ENCODE data around the gene MTERF1.
"Not testable (repeated sequence)": the region's sequence is repeated elsewhere in the genome, so short reads cannot be mapped to it uniquely, and the experiment has no call there.

The MTERF1 gene

DNA sequence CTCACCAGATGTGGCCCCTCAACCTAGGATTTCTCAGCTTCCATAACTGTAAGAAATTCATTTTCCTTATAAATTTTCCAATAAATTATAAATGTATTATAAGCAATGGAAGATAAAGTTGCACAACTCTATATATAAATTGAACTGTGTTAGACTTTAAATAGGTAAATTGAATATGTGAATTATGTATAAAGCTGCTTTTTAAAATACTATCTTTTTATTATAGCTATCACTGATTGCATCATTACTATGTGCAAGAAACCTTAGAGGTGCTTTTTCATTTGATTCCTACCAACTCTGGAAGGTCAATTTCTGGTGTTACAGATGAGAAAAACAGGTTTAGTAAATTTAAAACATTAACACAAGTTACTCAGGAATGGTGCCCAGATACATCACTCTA lies 8.4 kb downstream of the MTERF1 start:
- no peak overlapping the region for H3K4me3 ChIP-seq
- peaks cover 9% of the 10 kb centered on the region; the same call in 1 of the 2 replicates for H3K36me3 ChIP-seq (replicated peaks)
- H3K9me3 ChIP-seq, result no peaks in the 10 kb centered on the region
- no peak for DNase-seq (ENCODE audit: low spot score in 2 of 2)
- H3K27me3 ChIP-seq (ENCODE audit: low read depth), result no peaks in the 10 kb centered on the region
- H3K4me1 ChIP-seq, result peaks cover 4% of the 10 kb centered on the region; the same call in 1 of the 2 replicates
- in situ Hi-C loops (cut with MboI; ENCODE audit: low sequenced_read_pairs), result no loop called here

DNA sequence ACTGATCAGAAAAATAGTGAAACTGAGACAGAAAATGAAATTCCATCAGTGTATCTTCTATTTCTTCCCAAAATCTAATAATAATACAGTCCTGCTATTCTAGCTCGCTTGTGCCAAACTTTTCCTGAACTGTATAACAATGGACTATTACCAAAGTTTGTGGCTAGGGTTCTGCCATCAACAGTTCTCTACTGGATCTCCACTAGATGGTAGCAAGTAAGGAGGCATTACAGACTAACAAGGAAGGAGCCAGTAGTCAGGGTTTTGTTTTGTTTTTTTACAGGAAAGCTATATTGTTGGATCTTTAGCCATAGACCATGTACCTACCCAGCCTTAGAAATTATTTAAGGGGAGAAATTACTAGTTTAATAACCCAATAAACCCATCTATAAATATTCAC lies 10.8 kb downstream of the MTERF1 start:
- no peak for DNase-seq (ENCODE audit: low spot score in 2 of 2)
- H3K4me1 ChIP-seq, result peaks cover 4% of the 10 kb centered on the region; the same call in 1 of the 2 replicates
- H3K9me3 ChIP-seq, result no peaks in the 10 kb centered on the region
- in situ Hi-C loops (cut with MboI; ENCODE audit: low sequenced_read_pairs), result no loop called here
- H3K27me3 ChIP-seq (ENCODE audit: low read depth), result no peaks in the 10 kb centered on the region
- peaks cover 5% of the 10 kb centered on the region; the same call in 1 of the 2 replicates for H3K36me3 ChIP-seq (replicated peaks)
- H3K4me3 ChIP-seq, result no peak overlapping the region

- H3K4me1 ChIP-seq, result peaks cover 4% of the 10 kb centered on the region; the same call in 1 of the 2 replicates
- H3K9me3 ChIP-seq, result no peaks in the 10 kb centered on the region
- H3K4me3 ChIP-seq, result no peak overlapping the region
- no peak for DNase-seq (ENCODE audit: low spot score in 2 of 2)
- in situ Hi-C loops (cut with MboI; ENCODE audit: low sequenced_read_pairs), result no loop called here
- no peaks in the 10 kb centered on the region for H3K36me3 ChIP-seq (replicated peaks)
- H3K27me3 ChIP-seq (ENCODE audit: low read depth), result no peaks in the 10 kb centered on the region
Measured at GRCh38 chr7:91866599-91867148, 13.8 kb downstream of the MTERF1 start.

- in situ Hi-C loops (cut with MboI; ENCODE audit: low sequenced_read_pairs), result no loop called here
Measured at GRCh38 chr7:91865511-91865910, 15.0 kb downstream of the MTERF1 start.

DNA sequence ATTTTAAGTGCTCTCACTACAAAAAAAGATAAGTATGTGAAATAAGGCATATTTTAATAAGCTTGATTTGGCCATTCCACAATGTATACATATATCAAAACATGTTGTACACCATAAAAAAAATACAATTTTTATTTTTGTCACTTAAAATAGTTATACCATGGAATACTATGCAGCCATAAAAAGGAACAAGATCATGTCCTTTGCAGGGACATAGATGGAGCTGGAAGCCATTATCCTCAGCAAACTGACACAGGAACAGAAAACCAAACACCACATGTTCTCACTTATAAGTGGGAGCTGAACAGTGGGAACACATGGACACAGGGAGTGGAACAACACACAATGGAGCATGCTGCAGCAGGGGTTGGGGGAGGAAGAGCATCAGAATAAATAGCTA lies 15.9 kb downstream of the MTERF1 start:
- H3K4me1 ChIP-seq; H3K4me3 ChIP-seq; H3K36me3 ChIP-seq (replicated peaks); H3K27me3 ChIP-seq (ENCODE audit: low read depth); H3K9me3 ChIP-seq; DNase-seq (ENCODE audit: low spot score in 2 of 2); in situ Hi-C loops (cut with MboI; ENCODE audit: low sequenced_read_pairs): not testable (repeated sequence)

More at GRCh38 chr7:91865511-91865910, 15.0 kb downstream of the MTERF1 start:
- Histone ChIP-seq H3K27me3 (ENCODE audit: low read depth) (no peaks in the 10 kb centered on the region), H3K36me3 (replicated peaks) (no peaks in the 10 kb centered on the region), H3K4me3 (no peak overlapping the region), H3K4me1 (peaks cover 4% of the 10 kb centered on the region; the same call in 1 of the 2 replicates), H3K9me3 (no peaks in the 10 kb centered on the region)
- no peak for DNase-seq (ENCODE audit: low spot score in 2 of 2)

- Histone ChIP-seq H3K36me3 (replicated peaks) (no peaks in the 10 kb centered on the region), H3K4me3 (no peak overlapping the region), H3K4me1 (peaks cover under 1% of the 10 kb centered on the region; the same call in 1 of the 2 replicates), H3K27me3 (ENCODE audit: low read depth) (no peaks in the 10 kb centered on the region), H3K9me3 (no peaks in the 10 kb centered on the region)
- in situ Hi-C loops (cut with MboI; ENCODE audit: low sequenced_read_pairs), result no loop called here
- DNase-seq (ENCODE audit: low spot score in 2 of 2), result no peak
Measured at GRCh38 chr7:91864070-91864469, 16.4 kb downstream of the MTERF1 start.

DNA sequence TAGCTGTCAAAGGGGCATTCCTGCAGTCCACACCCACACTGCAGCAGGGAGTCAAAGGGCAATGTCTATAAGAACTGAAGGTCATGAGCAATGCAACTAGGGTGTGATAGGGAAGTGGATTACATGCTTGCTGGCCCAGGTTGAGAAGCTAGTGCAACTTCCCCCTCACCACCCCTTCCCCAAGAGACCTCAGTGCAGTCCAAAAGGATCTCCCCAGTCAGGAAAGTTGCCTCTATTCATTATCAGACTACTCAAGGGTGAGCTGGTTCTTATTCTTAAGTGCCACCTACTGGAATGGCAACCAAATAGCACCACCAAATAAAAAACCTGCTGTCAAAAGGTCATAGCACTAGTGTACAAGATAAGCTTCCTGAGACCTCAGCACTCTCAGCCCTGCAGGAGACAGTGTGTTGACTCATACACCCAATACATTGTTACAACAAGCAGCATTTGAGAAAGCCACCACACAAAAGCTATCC lies 28.2 kb downstream of the MTERF1 start:
- in situ Hi-C loops (cut with MboI; ENCODE audit: low sequenced_read_pairs), result no loop called here
- peaks cover 12% of the 10 kb centered on the region for H3K4me1 ChIP-seq
- no peak for DNase-seq (ENCODE audit: low spot score in 2 of 2)
- H3K27me3 ChIP-seq (ENCODE audit: low read depth), result no peaks in the 10 kb centered on the region
- H3K4me3 ChIP-seq, result no peak overlapping the region
- H3K9me3 ChIP-seq, result peaks cover 7% of the 10 kb centered on the region; the same call in 1 of the 2 replicates
- no peaks in the 10 kb centered on the region for H3K36me3 ChIP-seq (replicated peaks)

GRCh38 chr7:91850455-91850854 lies 30.0 kb downstream of the MTERF1 start:
- Histone ChIP-seq H3K4me1 (peaks cover 16% of the 10 kb centered on the region), H3K4me3 (no peak overlapping the region), H3K27me3 (ENCODE audit: low read depth) (no peaks in the 10 kb centered on the region), H3K9me3 (peaks cover 7% of the 10 kb centered on the region; the same call in 1 of the 2 replicates), H3K36me3 (replicated peaks) (no peaks in the 10 kb centered on the region)
- in situ Hi-C loops (cut with MboI; ENCODE audit: low sequenced_read_pairs), result no loop called here
- no peak for DNase-seq (ENCODE audit: low spot score in 2 of 2)

DNA sequence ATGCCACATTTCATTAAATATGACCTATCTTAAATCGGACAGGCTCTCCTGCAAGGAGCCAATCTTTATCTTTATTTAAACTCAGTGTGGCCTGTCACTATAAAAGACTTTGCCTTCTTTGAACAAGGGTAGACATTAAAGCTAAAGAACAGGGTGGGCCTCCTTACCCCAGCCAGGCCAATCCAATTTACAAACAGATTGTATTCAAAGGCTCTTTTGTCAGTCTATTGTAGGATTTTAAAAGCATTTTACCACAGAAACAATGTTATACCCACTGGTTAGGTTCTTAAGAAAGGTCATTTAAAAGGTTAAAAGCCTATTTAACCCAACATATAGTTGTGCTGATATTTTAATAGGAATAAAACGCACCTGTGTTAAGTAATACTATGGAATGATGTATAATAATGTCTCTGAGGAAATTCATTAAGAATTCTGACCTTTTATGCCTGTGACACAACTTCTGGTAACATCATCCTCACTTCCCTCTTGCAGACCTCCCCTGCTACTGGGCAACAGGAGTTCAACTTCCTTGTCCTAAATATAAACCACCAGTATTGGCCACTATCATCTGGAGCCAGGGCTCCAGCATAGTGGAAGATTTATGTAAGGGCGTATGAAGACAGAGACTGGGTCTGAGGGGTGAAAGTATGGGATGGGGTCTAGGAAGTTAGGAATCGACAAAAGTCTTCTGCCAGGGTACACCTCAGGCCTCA lies 32.5 kb downstream of the MTERF1 start:
- no peak overlapping the region for H3K4me3 ChIP-seq
- peaks cover 7% of the 10 kb centered on the region; the same call in 1 of the 2 replicates for H3K9me3 ChIP-seq
- DNase-seq (ENCODE audit: low spot score in 2 of 2), result peak; percentile 27 to 73
- in situ Hi-C loops (cut with MboI; ENCODE audit: low sequenced_read_pairs), result no loop called here
- no peaks in the 10 kb centered on the region for H3K27me3 ChIP-seq (ENCODE audit: low read depth)
- no peaks in the 10 kb centered on the region for H3K36me3 ChIP-seq (replicated peaks)
- H3K4me1 ChIP-seq, result peaks cover 16% of the 10 kb centered on the region

- Histone ChIP-seq H3K36me3 (replicated peaks) (no peaks in the 10 kb centered on the region), H3K4me1 (peaks cover 16% of the 10 kb centered on the region), H3K27me3 (ENCODE audit: low read depth) (no peaks in the 10 kb centered on the region), H3K9me3 (peaks cover 2% of the 10 kb centered on the region; the same call in 1 of the 2 replicates), H3K4me3 (no peak overlapping the region)
- DNase-seq (ENCODE audit: low spot score in 2 of 2), result peak in 1 of 2 experiments; percentile 46
- in situ Hi-C loops (cut with MboI; ENCODE audit: low sequenced_read_pairs), result no loop called here
Measured at GRCh38 chr7:91847231-91847630, 33.3 kb downstream of the MTERF1 start.

DNA sequence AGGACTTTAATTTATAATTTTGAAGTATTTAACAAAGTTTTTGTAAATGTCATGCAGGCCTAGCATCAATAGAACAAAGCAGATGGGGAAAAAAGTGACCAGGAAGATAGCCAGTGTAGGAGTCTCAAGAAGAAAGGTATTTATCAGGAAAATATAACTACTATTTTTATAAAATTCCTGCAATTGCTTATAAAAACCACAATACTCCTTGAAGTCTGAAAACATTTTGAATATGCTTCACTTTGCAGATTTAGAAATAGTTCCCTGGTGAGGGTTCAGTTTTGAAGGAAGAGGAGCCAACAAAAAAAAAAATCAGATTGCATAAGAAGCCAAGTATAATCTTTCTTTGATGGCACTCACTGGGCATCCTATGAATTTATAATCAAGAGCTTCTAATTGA lies 34.1 kb downstream of the MTERF1 start:
- in situ Hi-C loops (cut with MboI; ENCODE audit: low sequenced_read_pairs), result no loop called here
- no peak for DNase-seq (ENCODE audit: low spot score in 2 of 2)
- Histone ChIP-seq H3K4me1 (peaks cover 16% of the 10 kb centered on the region), H3K9me3 (no peaks in the 10 kb centered on the region; the same call in 1 of the 2 replicates), H3K36me3 (replicated peaks) (no peaks in the 10 kb centered on the region), H3K27me3 (ENCODE audit: low read depth) (no peaks in the 10 kb centered on the region), H3K4me3 (no peak overlapping the region)

DNA sequence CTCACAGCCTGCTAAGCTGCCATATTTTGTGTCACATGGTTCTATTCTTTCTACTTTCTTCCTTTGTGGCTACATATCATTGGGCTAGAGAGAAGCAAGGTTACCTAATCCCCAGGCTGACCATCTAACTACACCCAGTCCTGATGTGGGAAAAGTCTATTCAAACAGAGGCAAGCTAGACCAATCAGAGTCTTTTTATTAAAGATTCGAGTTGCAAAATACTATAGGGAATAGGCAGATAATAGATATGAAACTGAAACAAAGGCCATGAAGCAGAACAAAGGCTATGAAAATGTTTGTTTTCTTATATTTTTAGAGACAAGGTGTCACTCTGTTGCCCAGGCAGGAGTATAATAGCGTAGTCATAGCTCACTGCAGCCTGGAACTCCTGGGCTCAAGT lies 36.7 kb downstream of the MTERF1 start:
- no peak for DNase-seq (ENCODE audit: low spot score in 2 of 2)
- Histone ChIP-seq H3K27me3 (ENCODE audit: low read depth) (no peaks in the 10 kb centered on the region; the same call in 1 of the 2 replicates), H3K36me3 (replicated peaks) (no peaks in the 10 kb centered on the region), H3K4me1 (peaks cover 16% of the 10 kb centered on the region), H3K4me3 (no peak overlapping the region), H3K9me3 (no peaks in the 10 kb centered on the region; the same call in 1 of the 2 replicates)
- in situ Hi-C loops (cut with MboI; ENCODE audit: low sequenced_read_pairs), result no loop called here

DNA sequence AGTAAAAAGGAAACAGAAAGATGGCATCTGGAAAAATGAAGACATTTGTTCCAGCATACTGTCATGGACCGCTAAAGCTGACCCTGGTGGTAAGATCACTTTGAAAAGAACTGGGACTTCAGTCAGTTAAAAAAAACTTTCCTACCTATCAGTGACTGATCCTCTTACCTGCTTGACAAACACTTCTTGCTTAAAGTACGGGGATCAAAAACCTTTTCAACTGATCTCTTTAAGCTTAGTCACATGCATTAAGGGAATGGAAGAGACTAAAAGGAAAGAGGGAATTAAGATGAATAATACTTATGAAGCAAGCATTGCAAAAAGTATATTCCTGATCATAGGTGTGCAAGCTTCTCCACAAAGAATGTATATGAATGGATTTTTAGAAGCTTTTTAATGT lies 42.1 kb downstream of the MTERF1 start:
- peaks cover 4% of the 10 kb centered on the region for H3K27me3 ChIP-seq (ENCODE audit: low read depth)
- H3K9me3 ChIP-seq, result no peaks in the 10 kb centered on the region
- H3K4me3 ChIP-seq, result no peak overlapping the region
- in situ Hi-C loops (cut with MboI; ENCODE audit: low sequenced_read_pairs), result no loop called here
- H3K36me3 ChIP-seq (replicated peaks), result no peaks in the 10 kb centered on the region
- peaks cover 8% of the 10 kb centered on the region for H3K4me1 ChIP-seq
- no peak for DNase-seq (ENCODE audit: low spot score in 2 of 2)

- in situ Hi-C loops (cut with MboI; ENCODE audit: low sequenced_read_pairs), result no loop called here
- peaks cover 8% of the 10 kb centered on the region for H3K4me1 ChIP-seq
Measured at GRCh38 chr7:91837397-91838070, 43.0 kb downstream of the MTERF1 start.

More at GRCh38 chr7:91837397-91838070, 43.0 kb downstream of the MTERF1 start:
- Histone ChIP-seq H3K27me3 (ENCODE audit: low read depth) (peaks cover 5% of the 10 kb centered on the region), H3K9me3 (no peaks in the 10 kb centered on the region), H3K4me3 (no peak overlapping the region), H3K36me3 (replicated peaks) (no peaks in the 10 kb centered on the region)
- no peak for DNase-seq (ENCODE audit: low spot score in 2 of 2)

All from HAP-1 (cell line).